Measurements from ENCODE around the gene AIMP1.

DNA sequence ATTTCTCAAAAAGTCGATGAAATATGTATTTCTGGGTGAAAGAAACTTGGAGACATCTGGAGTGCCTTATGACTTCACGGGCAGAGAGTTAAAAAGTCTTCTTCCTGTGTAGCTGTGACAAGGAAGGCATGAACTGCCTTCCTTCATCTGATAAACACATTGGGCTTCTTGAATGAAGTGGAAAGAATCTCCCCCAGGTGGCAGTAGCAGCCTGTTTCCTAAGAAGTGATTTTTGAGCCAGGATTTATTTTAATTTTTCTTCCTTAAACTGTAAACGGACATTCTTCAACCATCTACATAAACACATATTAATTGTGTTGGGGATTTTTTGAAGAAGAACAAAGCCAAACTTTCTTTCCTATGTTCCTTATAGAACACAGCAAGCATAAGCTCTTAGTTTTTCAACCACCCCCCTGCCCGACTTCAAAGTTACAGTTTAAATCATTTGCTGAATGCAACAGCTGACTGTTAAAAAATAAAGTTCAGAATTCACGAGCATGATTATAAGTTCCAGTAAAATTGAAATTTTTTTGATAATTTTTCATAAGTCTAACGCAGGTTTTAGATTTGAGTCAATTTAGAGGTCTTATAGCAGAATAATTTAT lies 53.2 kb downstream of the AIMP1 start:
- TF ChIP-seq CTCF (IDR thresholded peaks at IDR 0.05): peak in 4 of 6 experiments; percentile 25 to 55 (median 32)
- no peak for TF ChIP-seq POLR2A (IDR thresholded peaks at IDR 0.05)
